Prostate gland (tissue), 2 donors: ENCODE measurements around the gene MMP17.

Experiments used
- CTCF ChIP-seq, 4 experiments: fragments of 200-600 bp in 2 of 4; fragments of 450-650 bp in 2 of 4; sonication (generic) in 2 of 4; IDR thresholded peaks; 1 replicate in 3 of 4; 2 replicates in 1 of 4; pipeline ENCODE4 v1.5.1; 2016 to 2019; ENCODE audit warnings: antibody characterized with exemption in 4 of 4, mild to moderate bottlenecking in 2 of 4, moderate library complexity in 2 of 4
- POLR2AphosphoS5 ChIP-seq: sonication (generic); formaldehyde crosslinking; IDR thresholded peaks from one replicate; pipeline ENCODE4 v1.6.1; 2017; ENCODE audit warnings: antibody characterized with exemption

- TF ChIP-seq POLR2AphosphoS5 (no peak), CTCF (IDR thresholded peaks at IDR 0.05) (no peak)
These were observed 68.6 kb downstream of the MMP17 start for GRCh38 chr12:131896811-131897270.
